ENCODE measurements around the gene MRPL10. TPM values are rescaled to one million over a fixed set of nuclear protein-coding genes. Genes with fewer than 3 reads are reported as not detected.
A peak's percentile ranks its signal among the peaks of the same experiment; 100 is the strongest.

Gene MRPL10
- total RNA-seq, 2 experiments from 2014 or later = 66.7 to 70.0 TPM

GRCh38 chr17:47853616-47854015, 22.3 kb upstream of the MRPL10 start:
- Mint-ChIP-seq H3K4me1 (ENCODE audit: low read depth) (peaks cover 18% of the 10 kb centered on the region), H3K36me3 (ENCODE audit: low read depth) (no peaks in the 10 kb centered on the region), H3K4me3 (no peak overlapping the region), H3K9me3 (no peaks in the 10 kb centered on the region), H3K27me3 (ENCODE audit: low read depth) (peaks cover 62% of the 10 kb centered on the region), H3K27ac (no peak overlapping the region)
- intact Hi-C loops (cut with micrococcal nuclease) = no loop called here
- CTCF ChIA-PET = interaction anchor here (1.0 to 14.9 kb wide), 3 partner anchors 10 to 35 kb away, joined by 3 to 460 read pairs (median 17); partner anchors contain the start of gene SP2
- no peak for DNase-seq

DNA sequence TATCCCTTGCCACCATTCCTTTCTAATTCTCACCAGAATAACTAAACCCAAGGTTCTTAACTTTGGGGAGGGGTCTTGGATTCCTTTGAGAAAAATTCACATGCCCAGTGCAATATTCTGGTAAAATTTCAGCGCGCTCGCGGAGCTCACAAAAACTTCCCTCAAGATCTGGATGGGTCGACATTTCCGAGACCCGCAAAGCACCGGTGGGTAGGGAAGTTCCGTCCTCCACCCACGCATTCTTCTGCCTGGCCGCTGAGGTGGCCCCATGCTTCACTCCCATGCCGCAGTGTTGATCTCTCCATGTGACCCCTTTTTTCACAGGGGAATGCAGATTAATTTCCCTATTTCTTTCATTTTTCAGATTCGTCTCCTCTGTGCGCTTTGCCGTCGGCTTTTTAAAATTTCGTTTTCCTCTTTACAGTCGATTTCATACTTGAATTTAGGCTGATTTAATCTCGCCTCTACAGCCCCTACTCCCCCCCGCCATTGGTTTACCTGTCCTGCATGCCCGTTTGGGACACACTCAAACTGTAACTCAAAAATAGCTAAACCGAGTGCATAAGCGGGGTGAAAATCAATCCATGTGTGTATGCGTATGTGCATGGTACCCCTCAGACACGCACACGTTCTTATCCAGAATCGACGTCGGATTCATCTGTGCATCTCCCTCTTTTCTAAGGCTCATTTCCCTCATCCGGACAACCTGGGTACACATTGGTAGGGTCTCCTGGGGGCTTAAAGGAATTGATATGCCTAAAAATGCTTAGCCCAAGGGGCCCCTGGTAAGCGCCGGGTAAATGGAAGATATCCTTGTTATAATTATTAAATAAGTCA, 21.0 kb upstream of the MRPL10 start:
- Mint-ChIP-seq H3K9me3 (no peaks in the 10 kb centered on the region), H3K27me3 (ENCODE audit: low read depth) (peaks cover 68% of the 10 kb centered on the region), H3K27ac (no peak overlapping the region), H3K4me1 (ENCODE audit: low read depth) (peaks cover 18% of the 10 kb centered on the region), H3K4me3 (no peak overlapping the region), H3K36me3 (ENCODE audit: low read depth) (no peaks in the 10 kb centered on the region)
- DNase-seq = no peak
- CTCF ChIA-PET = interaction anchor here (3.5 to 14.9 kb wide), 2 partner anchors 9 to 36 kb away, joined by 17 to 460 read pairs; partner anchors contain the start of gene SP2
- intact Hi-C loops (cut with micrococcal nuclease) = no loop called here

DNA sequence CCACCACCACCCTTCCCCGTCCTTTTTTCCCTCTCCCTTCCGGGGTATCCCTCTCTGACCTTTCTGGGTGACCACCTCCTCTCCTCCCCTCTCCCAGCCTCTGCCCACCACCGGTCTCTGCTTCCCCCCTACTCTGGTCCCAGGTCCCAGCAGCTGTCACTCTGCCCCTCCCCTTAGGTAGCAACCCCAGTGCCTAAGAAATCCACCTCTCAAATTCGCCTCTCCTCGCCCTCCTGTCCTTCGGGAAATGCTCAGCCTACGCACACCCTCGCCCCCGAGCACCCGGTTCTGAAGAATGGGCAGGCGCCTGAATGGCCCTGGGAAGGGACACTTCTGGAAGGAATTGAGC, 20.4 kb upstream of the MRPL10 start:
- no peak for DNase-seq
- no peak overlapping the region for H3K27ac Mint-ChIP-seq
- CTCF ChIA-PET = interaction anchor here (3.5 to 14.9 kb wide), 2 partner anchors 9 to 37 kb away, joined by 17 to 460 read pairs; partner anchors contain the start of gene SP2
- no peak overlapping the region for H3K4me3 Mint-ChIP-seq
- peaks cover 23% of the 10 kb centered on the region for H3K4me1 Mint-ChIP-seq (ENCODE audit: low read depth)
- intact Hi-C loops (cut with micrococcal nuclease) = no loop called here
- H3K9me3 Mint-ChIP-seq = no peaks in the 10 kb centered on the region
- peaks cover 74% of the 10 kb centered on the region for H3K27me3 Mint-ChIP-seq (ENCODE audit: low read depth)
- no peaks in the 10 kb centered on the region for H3K36me3 Mint-ChIP-seq (ENCODE audit: low read depth)

DNA sequence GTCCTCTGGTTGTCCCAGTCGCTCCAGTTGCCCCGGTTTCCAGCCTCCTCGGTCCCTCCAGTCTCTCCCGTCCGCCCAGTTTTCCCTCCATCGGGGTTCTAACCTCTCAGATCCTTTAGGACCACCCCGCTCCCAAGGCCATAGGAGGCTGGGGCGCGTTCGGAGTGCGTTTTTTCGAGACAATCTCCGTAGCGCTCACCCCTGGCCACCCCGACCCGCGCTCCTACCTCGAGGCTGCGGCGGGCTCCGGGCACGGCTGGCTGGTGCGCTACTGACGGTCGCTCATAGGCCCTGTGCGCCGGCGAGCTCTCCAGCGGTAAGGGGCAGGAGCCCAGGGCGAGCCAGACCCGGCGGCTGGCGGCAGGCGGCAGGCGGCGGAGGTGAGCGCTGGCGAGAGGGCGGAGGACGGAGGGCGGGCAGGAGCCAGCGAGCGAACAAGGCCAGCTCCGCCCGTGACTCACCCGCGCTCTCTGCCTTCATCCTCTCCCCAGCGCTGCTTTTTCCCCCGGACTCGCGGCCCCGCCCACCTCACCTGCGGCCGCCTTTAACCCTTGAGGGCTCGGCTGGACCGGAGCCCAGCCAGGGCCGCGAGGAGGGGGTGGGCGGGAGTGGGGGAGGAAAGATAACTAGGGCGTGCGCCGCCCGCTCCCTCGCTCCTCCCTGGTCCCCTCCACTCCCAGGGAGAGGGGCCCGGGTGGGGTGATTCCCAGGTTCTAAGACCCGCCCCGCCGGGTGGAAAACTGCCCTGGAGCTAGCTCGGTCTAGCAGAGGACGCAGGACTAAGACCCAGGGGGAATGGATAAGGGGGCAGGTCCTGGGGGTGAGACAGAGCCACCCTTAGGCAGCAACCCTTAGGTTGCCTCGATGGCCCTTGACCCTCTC, 19.6 kb upstream of the MRPL10 start, which contains the start of gene SP6:
Gene SP6 (minus strand): TSS at position 472 of the 882 bp plus-strand sequence. CDS start 2,734 bp downstream, outside the sequence.
- no peaks in the 10 kb centered on the region for H3K36me3 Mint-ChIP-seq (ENCODE audit: low read depth)
- peak; percentile 73 for DNase-seq
- intact Hi-C loops (cut with micrococcal nuclease) = no loop called here
- H3K9me3 Mint-ChIP-seq = no peaks in the 10 kb centered on the region
- H3K27me3 Mint-ChIP-seq (ENCODE audit: low read depth) = peaks cover 81% of the 10 kb centered on the region
- H3K27ac Mint-ChIP-seq = no peak within 1 kb of the TSS
- peak within 1 kb of the TSS; percentile 17 for H3K4me3 Mint-ChIP-seq
- CTCF ChIA-PET = interaction anchor here (0.6 to 14.9 kb wide), 5 partner anchors 8 to 224 kb away, joined by 4 to 460 read pairs (median 9); partner anchors contain the start of genes SCRN2 and SP2
- peaks cover 23% of the 10 kb centered on the region for H3K4me1 Mint-ChIP-seq (ENCODE audit: low read depth)

DNA sequence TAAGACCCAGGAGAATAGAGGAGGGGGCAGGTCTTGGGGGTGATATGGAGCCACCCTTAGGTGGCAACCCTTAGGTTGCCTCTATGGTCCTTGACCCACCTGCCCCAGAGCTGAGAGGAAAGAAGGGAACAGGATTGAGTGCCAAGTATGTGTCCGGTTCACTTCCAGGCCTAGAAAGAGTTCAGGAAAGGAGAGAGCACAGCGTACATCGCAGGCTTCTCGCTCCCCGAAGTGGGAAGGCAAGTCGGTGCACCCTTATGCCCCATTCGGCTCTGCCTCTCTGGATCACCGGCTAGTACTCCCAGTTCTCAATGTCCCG, 19.0 kb upstream of the MRPL10 start:
- DNase-seq = no peak
- no peaks in the 10 kb centered on the region for H3K36me3 Mint-ChIP-seq (ENCODE audit: low read depth)
- H3K4me3 Mint-ChIP-seq = peak overlapping the region; percentile 17
- CTCF ChIA-PET = interaction anchor here (0.6 to 14.9 kb wide), 6 partner anchors 7 to 224 kb away, joined by 3 to 460 read pairs (median 6); partner anchors contain the start of genes SCRN2 and SP2
- H3K9me3 Mint-ChIP-seq = no peaks in the 10 kb centered on the region
- H3K4me1 Mint-ChIP-seq (ENCODE audit: low read depth) = peaks cover 23% of the 10 kb centered on the region
- peaks cover 82% of the 10 kb centered on the region for H3K27me3 Mint-ChIP-seq (ENCODE audit: low read depth)
- H3K27ac Mint-ChIP-seq = no peak overlapping the region
- intact Hi-C loops (cut with micrococcal nuclease) = no loop called here

DNA sequence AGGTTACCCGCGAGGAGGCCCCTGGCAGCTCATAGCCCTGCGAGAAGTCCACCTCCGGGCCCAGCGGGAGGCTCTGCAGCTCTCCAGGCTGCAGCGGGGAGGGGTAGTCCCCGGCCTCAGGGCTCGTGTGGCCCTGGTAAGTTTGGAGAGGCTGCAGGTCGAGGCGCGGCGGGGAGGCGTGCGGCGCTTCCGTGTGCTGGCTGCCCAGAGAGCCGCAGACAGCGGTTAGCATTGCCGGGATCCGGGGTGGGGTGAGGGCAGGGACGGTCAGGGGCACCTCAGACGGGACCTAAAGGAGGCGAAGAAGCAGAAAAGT, 16.8 kb upstream of the MRPL10 start:
- Mint-ChIP-seq H3K36me3 (ENCODE audit: low read depth) (no peaks in the 10 kb centered on the region), H3K27me3 (ENCODE audit: low read depth) (peaks cover 68% of the 10 kb centered on the region), H3K9me3 (no peaks in the 10 kb centered on the region), H3K27ac (no peak overlapping the region), H3K4me1 (ENCODE audit: low read depth) (peaks cover 24% of the 10 kb centered on the region), H3K4me3 (no peak overlapping the region)
- CTCF ChIA-PET = interaction anchor here (0.6 to 14.9 kb wide), 4 partner anchors 8 to 674 kb away, joined by 3 to 460 read pairs (median 6); partner anchors contain the start of gene SP2
- DNase-seq = no peak
- intact Hi-C loops (cut with micrococcal nuclease) = loop anchor here (10.0 kb wide), 1 partner anchor 257 kb away; the partner anchor contains the start of genes CBX1 and SNX11

- H3K4me1 Mint-ChIP-seq (ENCODE audit: low read depth) = peaks cover 28% of the 10 kb centered on the region
- H3K27ac Mint-ChIP-seq = no peak overlapping the region
- no peak overlapping the region for H3K4me3 Mint-ChIP-seq
- DNase-seq = peak; percentile 55
- H3K27me3 Mint-ChIP-seq (ENCODE audit: low read depth) = peaks cover 63% of the 10 kb centered on the region
- CTCF ChIA-PET = interaction anchor here (0.6 to 14.9 kb wide), 7 partner anchors 9 to 674 kb away, joined by 3 to 460 read pairs (median 4); partner anchors contain the start of gene SP2
- H3K9me3 Mint-ChIP-seq = no peaks in the 10 kb centered on the region
- intact Hi-C loops (cut with micrococcal nuclease) = loop anchor here (1.0 to 10.0 kb wide), 2 partner anchors 43 to 257 kb away; partner anchors contain the start of genes CBX1 and SNX11
- H3K36me3 Mint-ChIP-seq (ENCODE audit: low read depth) = no peaks in the 10 kb centered on the region
Observed at GRCh38 chr17:47847341-47848197, 16.2 kb upstream of the MRPL10 start.

- CTCF ChIA-PET = interaction anchor here (0.7 to 14.9 kb wide), 9 partner anchors 10 to 123 kb away, joined by 3 to 460 read pairs (median 3); partner anchors contain the start of gene SP2
- intact Hi-C loops (cut with micrococcal nuclease) = loop anchor here (1.0 to 10.0 kb wide), 2 partner anchors 43 to 258 kb away; partner anchors contain the start of genes CBX1 and SNX11
- H3K27me3 Mint-ChIP-seq (ENCODE audit: low read depth) = peaks cover 55% of the 10 kb centered on the region
- H3K4me3 Mint-ChIP-seq = no peak overlapping the region
- H3K9me3 Mint-ChIP-seq = no peaks in the 10 kb centered on the region
- H3K36me3 Mint-ChIP-seq (ENCODE audit: low read depth) = no peaks in the 10 kb centered on the region
- H3K27ac Mint-ChIP-seq = no peak overlapping the region
- no peak for DNase-seq
- H3K4me1 Mint-ChIP-seq (ENCODE audit: low read depth) = peaks cover 28% of the 10 kb centered on the region
Observed at GRCh38 chr17:47846716-47847340, 15.5 kb upstream of the MRPL10 start.

- Mint-ChIP-seq H3K9me3 (no peaks in the 10 kb centered on the region), H3K4me3 (no peak overlapping the region), H3K27me3 (ENCODE audit: low read depth) (peaks cover 52% of the 10 kb centered on the region), H3K36me3 (ENCODE audit: low read depth) (peaks cover 1% of the 10 kb centered on the region), H3K4me1 (ENCODE audit: low read depth) (peaks cover 33% of the 10 kb centered on the region), H3K27ac (no peak overlapping the region)
- no peak for DNase-seq
- CTCF ChIA-PET = interaction anchor here (0.7 to 14.9 kb wide), 4 partner anchors 10 to 191 kb away, joined by 3 to 460 read pairs (median 4); partner anchors contain the start of gene SP2
- intact Hi-C loops (cut with micrococcal nuclease) = loop anchor here (10.0 kb wide), 1 partner anchor 259 kb away; the partner anchor contains the start of genes CBX1 and SNX11
Observed at GRCh38 chr17:47845716-47846075, 14.4 kb upstream of the MRPL10 start.

DNA sequence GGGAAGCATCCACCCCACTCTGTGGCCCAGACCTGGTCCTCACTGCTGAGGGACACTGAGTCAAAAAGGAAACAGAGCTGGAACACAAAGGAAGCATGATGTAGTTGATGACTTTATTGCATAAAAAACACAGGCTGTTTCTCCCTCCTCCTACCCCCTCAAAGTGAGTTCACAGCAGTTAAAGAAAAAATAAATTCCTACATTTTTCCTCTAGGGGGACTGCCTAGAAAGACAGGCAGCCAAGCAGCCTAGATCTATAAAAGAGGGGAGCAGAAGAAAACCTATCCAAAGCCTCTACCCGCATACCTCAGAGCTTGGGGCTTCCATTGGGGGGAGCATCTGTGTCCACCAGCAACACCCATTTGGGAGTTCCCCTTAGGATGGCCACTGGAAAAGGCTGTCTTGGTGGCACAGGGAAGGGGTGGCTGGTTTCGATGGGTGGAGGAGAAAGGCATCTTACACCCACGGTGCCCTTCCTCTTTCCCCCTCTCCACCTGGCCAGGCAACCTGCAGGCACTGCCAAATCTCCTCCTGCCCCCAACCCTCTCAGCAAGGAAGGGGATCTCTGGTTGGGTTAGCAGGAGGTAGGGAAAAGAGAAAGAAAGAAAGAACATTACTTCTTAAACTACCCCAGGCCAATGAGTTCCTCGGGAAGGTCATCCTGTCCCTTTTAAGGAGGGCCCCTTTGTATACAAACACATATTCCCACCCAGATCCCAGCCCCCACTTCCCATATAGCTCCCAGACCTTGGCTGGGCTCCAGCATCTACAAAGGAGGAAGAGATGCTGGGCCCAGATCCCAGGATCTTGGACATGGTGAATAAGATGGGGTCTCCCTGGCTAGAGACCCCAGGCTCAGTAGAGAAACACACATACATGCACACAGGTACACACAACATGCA, 13.7 kb upstream of the MRPL10 start:
- CTCF ChIA-PET = interaction anchor here (0.7 to 14.9 kb wide), 9 partner anchors 10 to 191 kb away, joined by 3 to 460 read pairs (median 4); partner anchors contain the start of gene SP2
- DNase-seq = no peak
- Mint-ChIP-seq H3K36me3 (ENCODE audit: low read depth) (peaks cover 1% of the 10 kb centered on the region), H3K27me3 (ENCODE audit: low read depth) (peaks cover 46% of the 10 kb centered on the region), H3K4me3 (no peak overlapping the region), H3K27ac (no peak overlapping the region), H3K4me1 (ENCODE audit: low read depth) (peaks cover 34% of the 10 kb centered on the region), H3K9me3 (no peaks in the 10 kb centered on the region)
- intact Hi-C loops (cut with micrococcal nuclease) = loop anchor here (10.0 kb wide), 1 partner anchor 260 kb away; the partner anchor contains the start of genes CBX1 and SNX11

Measured in activated naive CD4-positive, alpha-beta T cell treated with anti-CD3 and anti-CD28 coated beads for 36 hours (primary cell).